GM21515 (cell line): ENCODE results near the gene CACHD1.

ENCODE experiments used
- ATAC-seq: cut with Tn5 transposase; IDR thresholded peaks from one replicate; pipeline ENCODE4 v1.9.1; 2021; ENCODE audit not compliant: unreplicated experiment

Gene CACHD1

GRCh38 chr1:64519901-64520300 is 50.0 kb downstream of the CACHD1 start:
- no peak for ATAC-seq

- no peak for ATAC-seq
Measured at GRCh38 chr1:64522740-64523139, 52.8 kb downstream of the CACHD1 start.

GRCh38 chr1:64523413-64524337 is 53.7 kb downstream of the CACHD1 start:
- no peak for ATAC-seq

GRCh38 chr1:64524614-64525013 is 54.7 kb downstream of the CACHD1 start:
- no peak for ATAC-seq

- ATAC-seq = no peak
Measured at GRCh38 chr1:64525116-64525686, 55.3 kb downstream of the CACHD1 start.

GRCh38 chr1:64526312-64526711 is 56.4 kb downstream of the CACHD1 start:
- ATAC-seq = no peak

GRCh38 chr1:64527165-64527564 is 57.2 kb downstream of the CACHD1 start:
- ATAC-seq = no peak

- no peak for ATAC-seq
Measured at GRCh38 chr1:64527786-64528185, 57.9 kb downstream of the CACHD1 start.

- ATAC-seq = no peak
Measured at GRCh38 chr1:64530969-64531692, 61.2 kb downstream of the CACHD1 start.

- ATAC-seq = no peak
Measured at GRCh38 chr1:64532646-64533045, 62.7 kb downstream of the CACHD1 start.

- no peak for ATAC-seq
Measured at GRCh38 chr1:64535938-64536835, 66.3 kb downstream of the CACHD1 start.

GRCh38 chr1:64536836-64537490 is 67.0 kb downstream of the CACHD1 start:
- ATAC-seq = no peak

GRCh38 chr1:64537942-64538341 is 68.0 kb downstream of the CACHD1 start:
- no peak for ATAC-seq

- no peak for ATAC-seq
Measured at GRCh38 chr1:64538389-64538788, 68.5 kb downstream of the CACHD1 start.

GRCh38 chr1:64539289-64539688 is 69.4 kb downstream of the CACHD1 start:
- ATAC-seq = no peak

GRCh38 chr1:64539781-64540218 is 69.9 kb downstream of the CACHD1 start:
- ATAC-seq = no peak

GRCh38 chr1:64540265-64540791 is 70.4 kb downstream of the CACHD1 start:
- ATAC-seq = no peak

- ATAC-seq = no peak
Measured at GRCh38 chr1:64542118-64542517, 72.2 kb downstream of the CACHD1 start.

- ATAC-seq = no peak
Measured at GRCh38 chr1:64543831-64544230, 73.9 kb downstream of the CACHD1 start.
